ENCODE measurements around the gene PAX5.

GRCh38 chr9:36940500-36940853 is 93.6 kb downstream of the PAX5 start:
- no peak for TF ChIP-seq EZH2phosphoT487 (IDR thresholded peaks at IDR 0.05; ENCODE audit: low read length)
- TF ChIP-seq CTCF (IDR thresholded peaks at IDR 0.05; ENCODE audit: low read length), result no peak
